Measurements from ENCODE around the gene RRH.

GRCh38 chr4:109786846-109787245 lies 40.9 kb upstream of the RRH start:
- TF ChIP-seq EP300 (IDR thresholded peaks at IDR 0.05) = no peak
- TF ChIP-seq CTCF (IDR thresholded peaks at IDR 0.05) = no peak
- TF ChIP-seq POLR2A (IDR thresholded peaks at IDR 0.05) = no peak
